ENCODE results near the gene CIP2A. TPM values are rescaled to one million over a fixed set of nuclear protein-coding genes. Genes with fewer than 3 reads are reported as not detected.

CIP2A gene
- polyA plus RNA-seq (2011; rRNA removed) (31.8 and 32.6 TPM in 2 replicates), polyA plus RNA-seq (2017; fragmentation: RNase III; extraction: RNeasy Plus Mini Kit Qiagen cat#74134 plus additional on column Dnase treatment) (29.3 to 33.0 TPM (median 30.7 TPM) in 3 replicates), polyA minus RNA-seq (2011; rRNA and poly(A)+ RNA removed) (34.4 and 59.2 TPM in 2 replicates)
- 21.1 and 22.9 TPM in 2 replicates for polyA plus RNA-seq (2012; cell fraction: cytosol; rRNA removed)
- 10.1 and 10.3 TPM in 2 replicates for polyA plus RNA-seq (2012; cell fraction: nucleus; rRNA removed)

DNA sequence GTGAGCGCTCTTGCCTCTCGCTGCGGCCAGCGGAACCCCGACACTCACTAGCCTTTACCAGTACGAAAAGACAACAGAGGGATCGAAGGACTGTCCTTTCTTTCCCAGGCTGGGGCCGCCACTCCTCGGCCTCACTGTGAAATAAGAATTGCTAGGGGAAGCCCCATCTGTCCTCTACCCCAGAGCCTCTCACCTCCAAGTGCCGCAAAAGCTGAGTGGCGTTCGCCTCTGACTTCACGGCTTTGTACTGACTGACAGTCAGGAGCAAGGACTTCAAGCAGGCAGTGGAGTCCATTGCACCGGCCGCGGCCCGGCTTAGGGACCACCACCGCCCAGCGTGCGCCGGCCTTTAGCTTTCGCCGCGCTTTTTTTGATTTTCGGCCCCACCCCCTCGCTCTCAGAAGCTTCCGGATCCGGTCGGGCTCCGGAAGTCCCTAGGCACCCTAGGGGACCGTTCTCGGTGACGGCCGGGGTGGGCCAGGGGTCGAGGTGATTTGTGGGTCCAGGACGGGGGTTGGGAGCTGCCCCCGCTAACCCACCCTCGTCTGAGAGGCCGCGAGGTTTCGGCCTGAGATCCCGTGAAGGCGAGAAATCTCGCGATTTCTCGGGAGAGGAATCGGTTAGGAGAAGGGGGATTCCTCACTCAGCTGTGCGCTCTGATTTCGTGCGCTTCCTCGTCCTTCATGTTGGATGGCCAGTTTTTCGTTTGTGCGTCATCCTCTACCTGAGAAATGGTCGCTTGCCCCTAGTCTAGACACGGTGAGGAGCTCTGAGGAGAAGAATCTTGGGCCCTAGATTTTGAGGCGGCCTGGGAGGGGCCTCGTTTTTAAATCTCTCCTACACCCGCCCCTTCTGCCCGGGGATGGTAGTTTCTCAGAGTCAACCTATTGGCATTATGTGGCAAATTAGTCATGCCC, at the start of gene CIP2A, which contains the start of gene DZIP3:
TSS of gene CIP2A (minus strand) at position 358 of the 917 bp plus-strand sequence. CDS start at position 295, 63 bp downstream.
TSS of gene DZIP3 (plus strand) at position 642 of the 917 bp plus-strand sequence. CDS start 15,685 bp downstream, outside the sequence.
- peak; percentile 82 to 96 for DNase-seq (ENCODE audit: low read depth in 1 of 2, low spot score in 1 of 2)
- Histone ChIP-seq H3K9me3 (no peaks in the 10 kb centered on the region), H3K27ac (peak within 1 kb of the TSS; percentile 96 to 97), H3K4me1 (peaks cover 16% of the 10 kb centered on the region), H3K4me2 (peak within 1 kb of the TSS; percentile 87), H3K4me3 (peak within 1 kb of the TSS; percentile 69)
- TF ChIP-seq SREBF2 (IDR thresholded peaks at IDR 0.05) (no peak), TP53 (CRISPR knock-in tag; IDR thresholded peaks at IDR 0.05) (peak; percentile 71; the same call in 1 of the 2 replicates), EHMT2 (IDR thresholded peaks at IDR 0.05; ENCODE audit: low read depth) (no peak), POLR2AphosphoS2 (conservative IDR thresholded peaks at IDR 0.05; ENCODE audit: low read length) (no peak), HOXA7 (CRISPR knock-in tag; IDR thresholded peaks at IDR 0.05) (no peak), ZNF302 (CRISPR knock-in tag; IDR thresholded peaks at IDR 0.05) (no peak), JUN (IDR thresholded peaks at IDR 0.05) (peak; percentile 84 to 89), HDAC2 (IDR thresholded peaks at IDR 0.05) (peak; percentile 93), ZC3H11A (IDR thresholded peaks at IDR 0.05) (no peak), MAZ (IDR thresholded peaks at IDR 0.05; ENCODE audit: borderline replicate concordance, low read depth, low read length) (0 out of 2 replicates have a peak, but pooled peaks have one; percentile 13), FOSB (CRISPR knock-in tag; IDR thresholded peaks at IDR 0.05) (no peak), PBX3 (IDR thresholded peaks at IDR 0.05) (no peak), CEBPB (IDR thresholded peaks at IDR 0.05) (no peak), CBX2 (IDR thresholded peaks at IDR 0.05; ENCODE audit: borderline replicate concordance, low read depth) (no peak), EHF (CRISPR knock-in tag; IDR thresholded peaks at IDR 0.05) (no peak), PHF8 (IDR thresholded peaks at IDR 0.05; ENCODE audit: borderline replicate concordance, low read depth) (peak; percentile 82), TFCP2L1 (CRISPR knock-in tag; IDR thresholded peaks at IDR 0.05) (no peak), NPAS2 (CRISPR knock-in tag; IDR thresholded peaks at IDR 0.05; ENCODE audit: borderline replicate concordance) (no peak), GATA3 (IDR thresholded peaks at IDR 0.05; ENCODE audit: borderline replicate concordance) (peak; percentile 73), NR3C1 (IDR thresholded peaks at IDR 0.05) (no peak), CHD2 (IDR thresholded peaks at IDR 0.05; ENCODE audit: low read length, partially characterized antibody) (peak; percentile 88), KDM5A (IDR thresholded peaks at IDR 0.05) (peak; percentile 73), ZFP36 (IDR thresholded peaks at IDR 0.05; ENCODE audit: borderline replicate concordance, partially characterized antibody) (no peak), KDM1A (IDR thresholded peaks at IDR 0.05; ENCODE audit: low read depth) (no peak), POLR2A (IDR thresholded peaks at IDR 0.05; ENCODE audit: low read length) (peak; percentile 91)
- TF ChIP-seq, protein P1, sequence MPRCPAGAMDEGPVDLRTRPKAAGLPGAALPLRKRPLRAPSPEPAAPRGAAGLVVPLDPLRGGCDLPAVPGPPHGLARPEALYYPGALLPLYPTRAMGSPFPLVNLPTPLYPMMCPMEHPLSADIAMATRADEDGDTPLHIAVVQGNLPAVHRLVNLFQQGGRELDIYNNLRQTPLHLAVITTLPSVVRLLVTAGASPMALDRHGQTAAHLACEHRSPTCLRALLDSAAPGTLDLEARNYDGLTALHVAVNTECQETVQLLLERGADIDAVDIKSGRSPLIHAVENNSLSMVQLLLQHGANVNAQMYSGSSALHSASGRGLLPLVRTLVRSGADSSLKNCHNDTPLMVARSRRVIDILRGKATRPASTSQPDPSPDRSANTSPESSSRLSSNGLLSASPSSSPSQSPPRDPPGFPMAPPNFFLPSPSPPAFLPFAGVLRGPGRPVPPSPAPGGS (IDR thresholded peaks at IDR 0.05), result peak; percentile 92; the same call in 2 of the 3 replicates
- TF ChIP-seq, protein P2, sequence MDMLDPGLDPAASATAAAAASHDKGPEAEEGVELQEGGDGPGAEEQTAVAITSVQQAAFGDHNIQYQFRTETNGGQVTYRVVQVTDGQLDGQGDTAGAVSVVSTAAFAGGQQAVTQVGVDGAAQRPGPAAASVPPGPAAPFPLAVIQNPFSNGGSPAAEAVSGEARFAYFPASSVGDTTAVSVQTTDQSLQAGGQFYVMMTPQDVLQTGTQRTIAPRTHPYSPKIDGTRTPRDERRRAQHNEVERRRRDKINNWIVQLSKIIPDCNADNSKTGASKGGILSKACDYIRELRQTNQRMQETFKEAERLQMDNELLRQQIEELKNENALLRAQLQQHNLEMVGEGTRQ (IDR thresholded peaks at IDR 0.05), result no peak
- TF ChIP-seq, protein P3, sequence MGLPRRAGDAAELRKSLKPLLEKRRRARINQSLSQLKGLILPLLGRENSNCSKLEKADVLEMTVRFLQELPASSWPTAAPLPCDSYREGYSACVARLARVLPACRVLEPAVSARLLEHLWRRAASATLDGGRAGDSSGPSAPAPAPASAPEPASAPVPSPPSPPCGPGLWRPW (IDR thresholded peaks at IDR 0.05), result no peak
- TF ChIP-seq, protein P4, sequence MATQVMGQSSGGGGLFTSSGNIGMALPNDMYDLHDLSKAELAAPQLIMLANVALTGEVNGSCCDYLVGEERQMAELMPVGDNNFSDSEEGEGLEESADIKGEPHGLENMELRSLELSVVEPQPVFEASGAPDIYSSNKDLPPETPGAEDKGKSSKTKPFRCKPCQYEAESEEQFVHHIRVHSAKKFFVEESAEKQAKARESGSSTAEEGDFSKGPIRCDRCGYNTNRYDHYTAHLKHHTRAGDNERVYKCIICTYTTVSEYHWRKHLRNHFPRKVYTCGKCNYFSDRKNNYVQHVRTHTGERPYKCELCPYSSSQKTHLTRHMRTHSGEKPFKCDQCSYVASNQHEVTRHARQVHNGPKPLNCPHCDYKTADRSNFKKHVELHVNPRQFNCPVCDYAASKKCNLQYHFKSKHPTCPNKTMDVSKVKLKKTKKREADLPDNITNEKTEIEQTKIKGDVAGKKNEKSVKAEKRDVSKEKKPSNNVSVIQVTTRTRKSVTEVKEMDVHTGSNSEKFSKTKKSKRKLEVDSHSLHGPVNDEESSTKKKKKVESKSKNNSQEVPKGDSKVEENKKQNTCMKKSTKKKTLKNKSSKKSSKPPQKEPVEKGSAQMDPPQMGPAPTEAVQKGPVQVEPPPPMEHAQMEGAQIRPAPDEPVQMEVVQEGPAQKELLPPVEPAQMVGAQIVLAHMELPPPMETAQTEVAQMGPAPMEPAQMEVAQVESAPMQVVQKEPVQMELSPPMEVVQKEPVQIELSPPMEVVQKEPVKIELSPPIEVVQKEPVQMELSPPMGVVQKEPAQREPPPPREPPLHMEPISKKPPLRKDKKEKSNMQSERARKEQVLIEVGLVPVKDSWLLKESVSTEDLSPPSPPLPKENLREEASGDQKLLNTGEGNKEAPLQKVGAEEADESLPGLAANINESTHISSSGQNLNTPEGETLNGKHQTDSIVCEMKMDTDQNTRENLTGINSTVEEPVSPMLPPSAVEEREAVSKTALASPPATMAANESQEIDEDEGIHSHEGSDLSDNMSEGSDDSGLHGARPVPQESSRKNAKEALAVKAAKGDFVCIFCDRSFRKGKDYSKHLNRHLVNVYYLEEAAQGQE (IDR thresholded peaks at IDR 0.05), result peak; percentile 85
- TF ChIP-seq, protein P5, sequence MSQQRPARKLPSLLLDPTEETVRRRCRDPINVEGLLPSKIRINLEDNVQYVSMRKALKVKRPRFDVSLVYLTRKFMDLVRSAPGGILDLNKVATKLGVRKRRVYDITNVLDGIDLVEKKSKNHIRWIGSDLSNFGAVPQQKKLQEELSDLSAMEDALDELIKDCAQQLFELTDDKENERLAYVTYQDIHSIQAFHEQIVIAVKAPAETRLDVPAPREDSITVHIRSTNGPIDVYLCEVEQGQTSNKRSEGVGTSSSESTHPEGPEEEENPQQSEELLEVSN (IDR thresholded peaks at IDR 0.05; ENCODE audit: borderline replicate concordance, low read depth), result peak; percentile 75; the same call in 1 of the 2 replicates
- TF ChIP-seq, protein P6, sequence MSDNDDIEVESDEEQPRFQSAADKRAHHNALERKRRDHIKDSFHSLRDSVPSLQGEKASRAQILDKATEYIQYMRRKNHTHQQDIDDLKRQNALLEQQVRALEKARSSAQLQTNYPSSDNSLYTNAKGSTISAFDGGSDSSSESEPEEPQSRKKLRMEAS (IDR thresholded peaks at IDR 0.05), result peak; percentile 90
- POLR2A ChIA-PET, result interaction anchor here (0.7 to 1.6 kb wide), 9 partner anchors 9 to 343 kb away, joined by 3 to 12 read pairs (median 4); no protein-coding TSS in a partner anchor
- peak; percentile 98 to 99 for ATAC-seq
- CTCF ChIA-PET, result interaction anchor here (0.6 to 1.2 kb wide), 2 partner anchors 73 to 1353 kb away, joined by 3 read pairs; no protein-coding TSS in a partner anchor
- WGBS (ENCODE audit: missing lambda C conversion rate), result 3% methylated on average over 45 of the region's 59 CpGs
- FAIRE-seq, result peak; percentile 70

Measured in A549 (cell line).